Body of pancreas (tissue), 4 donors: ENCODE measurements around the gene CD52.

Experiments used
- CTCF ChIP-seq, 7 experiments: fragments of 450-650 bp in 4 of 7; fragments of 200-600 bp in 3 of 7; sonication (generic) in 3 of 7; IDR thresholded peaks; one replicate each; pipeline ENCODE4 v1.5.1; 2016 to 2019; ENCODE audit warnings: antibody characterized with exemption in 7 of 7
- POLR2A ChIP-seq, 3 donors: fragments of 450-650 bp; IDR thresholded peaks; one replicate each; pipeline ENCODE4 v1.6.1; 2016; ENCODE audit warnings: antibody characterized with exemption in 3 of 3, mild to moderate bottlenecking in 2 of 3

- TF ChIP-seq POLR2A (IDR thresholded peaks at IDR 0.05) (no peak), CTCF (IDR thresholded peaks at IDR 0.05) (no peak)
These were observed at the start of gene CD52 for GRCh38 chr1:26317612-26318337.
